Activated naive CD8-positive, alpha-beta T cell (primary cell): ENCODE data around the gene KLHL6.
"Not testable (repeated sequence)": the region's sequence is repeated elsewhere in the genome, so short reads cannot be mapped to it uniquely, and the experiment has no call there.

Source experiments
- H3K27ac Mint-ChIP-seq: one replicate; pipeline ENCODE4 v1.8.0; 2021; ENCODE audit warnings: mixed read lengths
- H3K27me3 Mint-ChIP-seq: one replicate; pipeline ENCODE4 v1.8.0; 2021; ENCODE audit warnings: mixed read lengths
- H3K36me3 Mint-ChIP-seq: one replicate; pipeline ENCODE4 v1.8.0; 2021; ENCODE audit warnings: mixed read lengths
- H3K4me1 Mint-ChIP-seq: one replicate; pipeline ENCODE4 v1.8.0; 2021; ENCODE audit warnings: low read depth, mixed read lengths
- H3K4me3 Mint-ChIP-seq: one replicate; pipeline ENCODE4 v1.8.0; 2021; ENCODE audit warnings: mild to moderate bottlenecking, mixed read lengths
- H3K9me3 Mint-ChIP-seq: one replicate; pipeline ENCODE4 v1.8.0; 2021; ENCODE audit warnings: low read depth, mixed read lengths

Gene KLHL6

DNA sequence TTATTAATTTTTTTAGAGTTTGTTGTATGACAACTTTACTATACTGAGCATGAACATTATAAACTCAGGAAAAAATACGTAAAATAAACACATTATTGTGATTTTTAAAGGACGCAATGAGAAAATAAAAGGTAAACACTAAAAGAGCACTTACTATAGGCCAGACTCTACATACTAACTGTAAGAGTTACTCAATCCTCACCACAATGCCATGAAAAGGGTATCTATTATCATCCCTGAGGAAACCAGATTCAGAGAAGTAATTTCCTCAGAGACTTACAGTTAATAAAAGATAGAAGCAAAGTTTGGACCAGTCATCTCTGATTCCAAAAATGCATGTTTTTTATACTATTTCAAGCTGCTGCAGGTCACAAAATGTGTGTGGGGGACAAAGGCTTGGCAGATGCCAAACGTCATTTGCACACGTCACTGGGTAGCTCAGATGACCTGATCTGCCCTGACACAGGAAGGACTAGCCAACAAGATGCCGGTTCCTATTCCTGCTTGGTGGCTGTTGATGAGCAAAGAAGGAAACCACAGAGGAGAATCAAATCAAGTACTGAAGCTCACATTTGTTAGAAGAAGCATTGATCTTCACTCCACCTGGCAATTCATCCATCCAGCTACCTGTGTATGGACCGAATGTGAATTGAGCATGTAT lies 42.3 kb downstream of the KLHL6 start:
- peaks cover 18% of the 10 kb centered on the region for H3K36me3 Mint-ChIP-seq
- no peaks in the 10 kb centered on the region for H3K9me3 Mint-ChIP-seq
- peak overlapping the region; percentile 92 for H3K27ac Mint-ChIP-seq
- H3K27me3 Mint-ChIP-seq: no peaks in the 10 kb centered on the region
- H3K4me3 Mint-ChIP-seq: peak overlapping the region; percentile 15
- peaks cover 69% of the 10 kb centered on the region for H3K4me1 Mint-ChIP-seq

- Mint-ChIP-seq H3K4me1 (peaks cover 58% of the 10 kb centered on the region), H3K36me3 (peaks cover 23% of the 10 kb centered on the region), H3K27ac (peak overlapping the region; percentile 16)
- not testable (repeated sequence) for H3K4me3 Mint-ChIP-seq, H3K9me3 Mint-ChIP-seq, H3K27me3 Mint-ChIP-seq
Observed at GRCh38 chr3:183511286-183512131, 44.0 kb downstream of the KLHL6 start.

GRCh38 chr3:183508821-183509220 lies 46.7 kb downstream of the KLHL6 start:
- Mint-ChIP-seq H3K27ac (no peak overlapping the region), H3K9me3 (peaks cover 5% of the 10 kb centered on the region), H3K36me3 (peaks cover 32% of the 10 kb centered on the region), H3K4me3 (no peak overlapping the region), H3K4me1 (peaks cover 34% of the 10 kb centered on the region), H3K27me3 (no peaks in the 10 kb centered on the region)

DNA sequence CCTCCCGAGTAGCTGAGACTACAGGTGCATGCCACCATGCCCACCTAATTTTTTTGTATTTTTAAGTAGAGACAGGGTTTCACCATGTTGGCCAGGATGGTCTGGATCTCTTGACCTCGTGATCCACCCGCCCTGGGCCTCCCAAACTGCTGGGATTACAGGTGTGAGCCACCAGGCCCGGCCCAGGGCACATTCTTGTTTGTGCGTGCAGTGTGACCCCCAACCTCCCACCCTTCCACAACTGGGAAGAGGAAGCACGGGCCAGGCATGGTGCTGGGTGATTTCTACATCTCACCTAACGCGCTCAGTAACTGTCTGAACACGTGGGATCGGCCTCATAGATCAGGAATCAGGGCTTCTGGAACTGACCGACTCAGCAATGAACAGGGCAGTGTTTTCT lies 48.0 kb downstream of the KLHL6 start:
- Mint-ChIP-seq H3K4me3 (no peak overlapping the region), H3K9me3 (peaks cover 5% of the 10 kb centered on the region), H3K27ac (no peak overlapping the region), H3K27me3 (no peaks in the 10 kb centered on the region), H3K4me1 (peaks cover 23% of the 10 kb centered on the region), H3K36me3 (peaks cover 34% of the 10 kb centered on the region)

- H3K9me3 Mint-ChIP-seq: peaks cover 5% of the 10 kb centered on the region
- H3K4me1 Mint-ChIP-seq: peaks cover 20% of the 10 kb centered on the region
- no peak overlapping the region for H3K4me3 Mint-ChIP-seq
- H3K27ac Mint-ChIP-seq: peak overlapping the region; percentile 18
- H3K36me3 Mint-ChIP-seq: peaks cover 34% of the 10 kb centered on the region
- no peaks in the 10 kb centered on the region for H3K27me3 Mint-ChIP-seq
Observed at GRCh38 chr3:183506674-183507320, 48.7 kb downstream of the KLHL6 start.

GRCh38 chr3:183504597-183504996 lies 50.9 kb downstream of the KLHL6 start:
- peaks cover 5% of the 10 kb centered on the region for H3K9me3 Mint-ChIP-seq
- H3K27ac Mint-ChIP-seq: no peak overlapping the region
- no peak overlapping the region for H3K4me3 Mint-ChIP-seq
- peaks cover 36% of the 10 kb centered on the region for H3K36me3 Mint-ChIP-seq
- H3K27me3 Mint-ChIP-seq: no peaks in the 10 kb centered on the region
- peaks cover 16% of the 10 kb centered on the region for H3K4me1 Mint-ChIP-seq

GRCh38 chr3:183503746-183504145 lies 51.8 kb downstream of the KLHL6 start:
- H3K27me3 Mint-ChIP-seq: no peaks in the 10 kb centered on the region
- H3K36me3 Mint-ChIP-seq: peaks cover 34% of the 10 kb centered on the region
- H3K4me3 Mint-ChIP-seq: no peak overlapping the region
- H3K4me1 Mint-ChIP-seq: peaks cover 10% of the 10 kb centered on the region
- H3K27ac Mint-ChIP-seq: peak overlapping the region; percentile 1
- peaks cover 5% of the 10 kb centered on the region for H3K9me3 Mint-ChIP-seq

DNA sequence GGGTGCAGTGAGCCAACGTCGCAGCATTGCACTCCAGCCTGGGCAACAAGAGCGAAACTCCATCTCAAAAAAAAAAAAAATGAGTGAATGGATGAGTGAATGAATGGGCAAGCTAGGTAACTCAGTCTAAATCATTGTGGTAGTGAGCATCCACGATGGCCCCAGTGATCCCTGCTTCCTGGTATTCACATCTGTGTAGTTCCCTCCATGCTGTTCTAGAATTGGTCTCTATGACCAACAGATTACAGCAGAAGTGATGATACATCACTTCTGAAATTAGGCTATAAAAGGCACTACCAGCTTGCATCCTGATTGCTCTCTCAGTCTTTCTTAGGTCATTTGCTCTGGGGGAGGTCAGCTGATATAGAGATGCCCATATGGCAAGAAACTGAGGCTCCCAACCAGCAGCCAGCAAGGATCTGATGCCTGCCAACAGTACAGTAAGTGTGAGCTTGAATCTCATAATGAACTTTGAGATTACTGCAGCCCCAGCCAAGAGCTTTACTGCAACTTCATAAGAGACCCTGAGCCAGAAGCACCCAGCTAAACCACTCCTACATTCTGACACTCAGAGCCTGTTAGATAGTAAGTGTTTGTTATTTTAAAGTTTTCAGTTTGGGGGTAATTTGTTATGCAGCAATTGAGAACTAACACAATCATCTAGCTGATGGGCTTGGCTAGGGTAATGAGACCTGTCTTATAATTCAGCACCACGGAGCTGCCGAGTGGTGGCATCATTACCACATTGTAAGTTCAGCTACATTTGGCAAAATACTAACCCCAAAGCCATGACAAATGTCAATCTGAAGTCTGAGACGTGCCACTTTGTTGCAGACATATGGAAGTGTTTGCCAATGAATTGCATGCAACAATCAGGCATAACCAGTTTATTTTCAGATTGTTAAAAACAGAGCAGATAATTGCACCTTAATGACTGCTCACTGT lies 53.0 kb downstream of the KLHL6 start:
- Mint-ChIP-seq H3K36me3 (peaks cover 27% of the 10 kb centered on the region), H3K4me3 (no peak overlapping the region), H3K4me1 (peaks cover 8% of the 10 kb centered on the region), H3K27me3 (no peaks in the 10 kb centered on the region), H3K27ac (peak overlapping the region; percentile 10), H3K9me3 (peaks cover 5% of the 10 kb centered on the region)

DNA sequence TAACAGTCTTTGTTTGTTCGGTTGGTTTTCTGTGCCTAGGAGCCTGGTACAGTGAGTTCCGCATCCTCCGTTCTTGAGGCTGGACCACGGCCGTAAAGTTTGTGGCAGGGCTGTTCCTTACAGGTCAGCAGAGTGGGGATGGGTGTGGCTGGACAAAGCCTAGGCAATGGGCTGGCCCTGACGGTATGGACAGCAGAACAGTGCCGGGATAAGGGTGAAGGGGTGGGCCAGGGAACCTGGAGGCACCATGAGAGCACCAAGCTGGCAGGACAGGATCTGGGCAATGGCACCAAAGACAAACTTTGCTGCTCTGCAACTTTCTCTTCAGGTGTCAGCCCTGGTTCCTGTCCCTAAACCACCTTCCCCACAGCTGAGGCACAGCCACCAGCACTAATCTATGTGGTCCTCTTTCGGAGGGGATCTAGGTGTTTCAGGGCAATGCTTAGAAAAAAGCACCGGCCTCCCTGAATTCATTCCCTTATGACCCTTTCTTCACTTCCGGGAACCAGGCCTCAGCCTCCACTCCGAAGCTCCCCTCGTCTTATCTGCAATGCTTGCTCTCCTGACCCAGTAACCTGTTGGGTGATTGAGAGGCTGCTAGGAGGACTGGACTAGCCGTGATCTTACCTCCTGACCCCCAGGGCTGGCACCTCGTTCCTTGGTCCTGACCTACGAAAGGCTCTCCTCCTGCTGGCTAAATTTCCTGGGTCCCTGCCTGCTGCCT lies 54.4 kb downstream of the KLHL6 start:
- Mint-ChIP-seq H3K4me3 (no peak overlapping the region), H3K27me3 (no peaks in the 10 kb centered on the region), H3K36me3 (peaks cover 18% of the 10 kb centered on the region), H3K4me1 (peaks cover 3% of the 10 kb centered on the region), H3K27ac (no peak overlapping the region), H3K9me3 (no peaks in the 10 kb centered on the region)

GRCh38 chr3:183500319-183500718 lies 55.2 kb downstream of the KLHL6 start:
- Mint-ChIP-seq H3K4me1 (peaks cover 3% of the 10 kb centered on the region), H3K27ac (peak overlapping the region; percentile 50), H3K9me3 (no peaks in the 10 kb centered on the region), H3K4me3 (no peak overlapping the region), H3K36me3 (peaks cover 10% of the 10 kb centered on the region), H3K27me3 (no peaks in the 10 kb centered on the region)

DNA sequence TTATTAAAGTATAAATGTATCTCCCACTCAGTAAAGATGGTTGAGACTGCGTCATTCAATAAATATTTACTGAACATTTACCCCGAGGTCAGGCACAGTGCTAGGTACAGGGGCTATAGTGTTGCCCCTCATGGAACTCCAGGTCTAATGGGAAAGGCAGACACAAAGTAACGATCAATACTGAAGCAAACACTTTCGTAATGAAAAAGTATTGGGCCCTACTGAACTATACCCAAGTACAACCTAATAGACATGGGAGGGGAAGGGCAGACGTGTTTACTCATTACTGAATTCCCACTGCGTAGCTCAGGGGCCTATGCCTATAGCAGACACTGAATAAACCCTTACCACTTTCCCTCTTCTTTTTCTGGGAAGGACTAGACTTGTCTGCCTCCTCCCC lies 56.9 kb downstream of the KLHL6 start:
- peak overlapping the region; percentile 46 for H3K27ac Mint-ChIP-seq
- no peak overlapping the region for H3K4me3 Mint-ChIP-seq
- H3K36me3 Mint-ChIP-seq: peaks cover 7% of the 10 kb centered on the region
- peaks cover 7% of the 10 kb centered on the region for H3K4me1 Mint-ChIP-seq
- H3K27me3 Mint-ChIP-seq: no peaks in the 10 kb centered on the region
- H3K9me3 Mint-ChIP-seq: no peaks in the 10 kb centered on the region

DNA sequence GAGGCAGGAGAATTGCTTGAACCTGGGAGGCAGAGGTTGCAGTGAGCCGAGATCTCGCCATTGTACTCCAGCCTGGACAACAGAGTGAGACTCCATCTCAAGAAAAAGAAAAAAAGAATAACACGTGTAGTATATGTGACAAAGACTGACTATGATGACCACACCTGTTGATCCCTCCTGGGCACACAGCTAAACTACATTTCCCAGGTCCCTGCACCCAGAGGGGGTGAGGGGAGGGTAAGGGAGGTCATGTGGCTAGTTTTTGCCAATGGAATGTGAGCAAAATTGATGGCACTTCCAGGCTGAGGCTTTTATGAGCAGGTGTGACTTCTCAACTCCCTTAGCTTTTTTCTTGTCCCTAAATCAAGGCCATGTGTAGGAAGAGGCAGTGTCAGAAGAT lies 58.2 kb downstream of the KLHL6 start:
- no peak overlapping the region for H3K27ac Mint-ChIP-seq
- peaks cover 7% of the 10 kb centered on the region for H3K4me1 Mint-ChIP-seq
- H3K9me3 Mint-ChIP-seq: no peaks in the 10 kb centered on the region
- peaks cover 11% of the 10 kb centered on the region for H3K36me3 Mint-ChIP-seq
- no peak overlapping the region for H3K4me3 Mint-ChIP-seq
- no peaks in the 10 kb centered on the region for H3K27me3 Mint-ChIP-seq

DNA sequence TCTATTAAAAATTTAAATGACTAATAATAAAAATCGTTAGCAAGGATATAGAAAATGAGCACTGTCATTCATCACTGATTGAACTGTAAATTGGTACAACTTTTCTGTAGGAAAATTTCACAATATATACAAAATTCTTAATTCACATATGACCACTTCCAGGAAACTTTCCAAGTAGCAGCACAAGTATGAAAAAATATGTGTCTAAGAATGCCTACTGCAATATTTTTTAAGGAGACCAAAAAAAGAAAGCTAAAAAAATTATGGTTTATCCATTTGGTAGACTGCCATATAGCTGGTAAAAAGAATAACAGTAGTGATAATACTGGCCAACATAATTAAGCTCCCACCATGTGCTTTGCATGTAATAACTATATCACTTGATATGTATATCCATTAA lies 59.2 kb downstream of the KLHL6 start:
- Mint-ChIP-seq H3K9me3 (no peaks in the 10 kb centered on the region), H3K36me3 (peaks cover 11% of the 10 kb centered on the region), H3K27me3 (no peaks in the 10 kb centered on the region), H3K4me3 (no peak overlapping the region), H3K4me1 (peaks cover 4% of the 10 kb centered on the region), H3K27ac (no peak overlapping the region)

- H3K36me3 Mint-ChIP-seq: peaks cover 7% of the 10 kb centered on the region
- peaks cover 12% of the 10 kb centered on the region for H3K4me1 Mint-ChIP-seq
- H3K9me3 Mint-ChIP-seq: no peaks in the 10 kb centered on the region
- H3K4me3 Mint-ChIP-seq: no peak overlapping the region
- H3K27me3 Mint-ChIP-seq: no peaks in the 10 kb centered on the region
- H3K27ac Mint-ChIP-seq: peak overlapping the region; percentile 50
Observed at GRCh38 chr3:183494341-183494740, 61.2 kb downstream of the KLHL6 start.
